A549 (cell line): ENCODE data around the gene APOBEC3G.

ENCODE experiments used
- CTCF ChIP-seq: fragments of >200 bp; sonication (Bioruptor Twin); formaldehyde crosslinking; IDR thresholded peaks from 3 replicates; pipeline ENCODE4 v1.5.1; 2016
- KDM5A ChIP-seq: fragments of 200-600 bp; sonication (generic); IDR thresholded peaks from 2 replicates; pipeline ENCODE4 v1.6.1; 2016; ENCODE audit warnings: antibody characterized with exemption, mild to moderate bottlenecking
- MAX ChIP-seq: IDR thresholded peaks from 2 replicates; pipeline ENCODE4 v1.6.1; 2012
- MAZ ChIP-seq: fragments of 150-350 bp; IDR thresholded peaks from 2 replicates; pipeline ENCODE4 v1.6.1; 2014; ENCODE audit warnings: antibody characterized with exemption, low read depth, low read length, borderline replicate concordance
- MYC ChIP-seq: IDR thresholded peaks from 2 replicates; pipeline ENCODE4 v1.6.1; 2012; ENCODE audit warnings: mild to moderate bottlenecking, inconsistent platforms, low read length, improper control_type of control experiment, borderline replicate concordance
- NPAS2 ChIP-seq: fragments of 250-450 bp; sonication (Bioruptor Pico); IDR thresholded peaks from 2 replicates; pipeline ENCODE4 v1.8.0; 2022; ENCODE audit warnings: mild to moderate bottlenecking, moderate library complexity, borderline replicate concordance
- NR3C1 ChIP-seq: fragments of >200 bp; sonication (Bioruptor Twin); formaldehyde crosslinking; IDR thresholded peaks from 3 replicates; pipeline ENCODE4 v1.6.1; 2017
- PBX3 ChIP-seq: IDR thresholded peaks from 2 replicates; pipeline ENCODE4 v1.6.1; 2012

- TF ChIP-seq MAZ (no peak), MYC (no peak), CTCF (no peak), PBX3 (no peak), MAX (no peak), KDM5A (no peak), NR3C1 (no peak), NPAS2 (CRISPR knock-in tag) (no peak)
Measured at GRCh38 chr22:39041908-39042307, 35.2 kb upstream of the APOBEC3G start.
